ENCODE data around the gene CEP131.

DNA sequence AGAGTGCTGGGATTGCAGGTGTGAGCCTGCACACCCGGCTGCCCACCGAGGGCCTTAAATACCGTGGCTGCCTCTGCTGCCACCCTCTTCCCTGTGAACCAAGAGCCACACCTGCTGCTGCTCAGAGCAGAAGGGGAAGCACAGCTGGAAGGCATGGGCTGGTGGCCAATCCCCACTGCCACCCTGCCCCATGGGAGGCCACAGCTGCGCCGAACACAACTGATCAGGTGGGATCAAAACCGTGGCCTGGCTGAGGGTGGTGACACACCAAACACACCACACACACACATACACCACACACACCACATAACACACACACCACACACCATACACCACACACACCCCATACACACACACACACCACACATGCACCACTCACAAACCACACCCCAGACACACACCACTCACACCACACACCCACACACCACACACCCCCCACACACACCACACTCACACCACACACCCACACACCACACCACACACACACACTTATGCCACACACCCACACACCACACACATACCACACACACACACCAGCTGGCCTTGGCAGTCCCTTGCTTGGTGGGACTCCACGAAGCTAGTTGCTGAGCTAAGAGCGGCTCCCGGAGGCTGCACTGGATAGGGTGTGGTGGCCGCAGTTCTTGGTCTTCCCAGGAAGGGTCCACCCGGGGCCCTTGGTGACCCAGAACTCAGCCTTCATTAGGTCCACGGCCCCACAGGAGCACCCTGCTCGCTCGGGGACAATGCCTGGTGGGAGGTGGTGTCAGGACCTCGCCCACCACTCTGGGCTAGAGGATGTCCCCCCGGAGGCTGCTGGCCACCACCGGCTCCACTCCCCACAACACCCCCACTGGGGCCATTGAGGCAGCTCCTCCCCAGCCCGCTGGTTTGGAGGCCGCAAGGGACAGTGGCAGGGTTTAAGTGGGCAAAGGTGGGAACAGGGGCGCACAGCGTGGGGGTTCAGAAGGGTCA lies 14.9 kb downstream of the CEP131 start:
- no peak for TF ChIP-seq POLR2AphosphoS5 (IDR thresholded peaks at IDR 0.05; ENCODE audit: low read depth, low read length)
- TF ChIP-seq FOXP2 (optimal IDR thresholded peaks at IDR 0.05; ENCODE audit: borderline replicate concordance, extremely low read depth, extremely low read length, insufficient read depth) = no peak

Measured in PFSK-1 (cell line).